Muscle layer of duodenum (tissue), 2 donors: Measurements from ENCODE around the gene LPCAT2.

Source experiments
- H3K27ac ChIP-seq: one replicate; pipeline ENCODE4 v1.7.0; 2013; ENCODE audit warnings: mild to moderate bottlenecking, low read length
- H3K27me3 ChIP-seq: one replicate; pipeline ENCODE4 v1.7.0; 2013; ENCODE audit warnings: low read depth, mild to moderate bottlenecking, control low read depth, low read length
- H3K36me3 ChIP-seq, 2 donors: one replicate each; pipeline ENCODE4 v1.7.0; 2013; ENCODE audit warnings: low read length in 2 of 2, control low read depth in 1 of 2, mild to moderate bottlenecking in 1 of 2; ENCODE audit not compliant: insufficient read depth in 2 of 2, control insufficient read depth in 1 of 2
- H3K4me1 ChIP-seq, 2 donors: one replicate each; pipeline ENCODE4 v1.7.0; 2013; ENCODE audit warnings: low read length in 2 of 2, mild to moderate bottlenecking in 2 of 2, control low read depth in 1 of 2, moderate library complexity in 1 of 2; ENCODE audit not compliant: insufficient read depth in 2 of 2, control insufficient read depth in 1 of 2
- H3K4me3 ChIP-seq, 2 donors: one replicate each; pipeline ENCODE4 v1.7.0; 2013; ENCODE audit warnings: low read length in 2 of 2, low read depth in 1 of 2, mild to moderate bottlenecking in 1 of 2
- H3K9me3 ChIP-seq, 2 donors: one replicate each; pipeline ENCODE4 v1.7.0; 2013; ENCODE audit warnings: low read length in 2 of 2, control low read depth in 1 of 2, mild to moderate bottlenecking in 1 of 2; ENCODE audit not compliant: control insufficient read depth in 1 of 2
- donor health status: healthy.

Gene LPCAT2

GRCh38 chr16:55482056-55482455, 26.8 kb upstream of the LPCAT2 start:
- Histone ChIP-seq H3K27ac (no peak overlapping the region), H3K27me3 (no peaks in the 10 kb centered on the region), H3K4me1 (peaks cover 0 to 28% of the 10 kb centered on the region in 2 donors), H3K9me3 (no peaks in the 10 kb centered on the region), H3K36me3 (peaks cover 19 to 23% of the 10 kb centered on the region in 2 donors), H3K4me3 (peak overlapping the region in 1 of 2 donors; percentile 22)

- Histone ChIP-seq H3K4me3 (no peak overlapping the region), H3K9me3 (no peaks in the 10 kb centered on the region), H3K36me3 (peaks cover 23 to 31% of the 10 kb centered on the region in 2 donors), H3K4me1 (peaks cover 0 to 13% of the 10 kb centered on the region in 2 donors), H3K27ac (peak overlapping the region; percentile 10), H3K27me3 (no peaks in the 10 kb centered on the region)
These were observed 21.6 kb upstream of the LPCAT2 start for GRCh38 chr16:55487048-55487803.

GRCh38 chr16:55488306-55488705, 20.6 kb upstream of the LPCAT2 start:
- Histone ChIP-seq H3K36me3 (peaks cover 17 to 23% of the 10 kb centered on the region in 2 donors), H3K27ac (no peak overlapping the region), H3K27me3 (no peaks in the 10 kb centered on the region), H3K9me3 (no peaks in the 10 kb centered on the region), H3K4me1 (peaks cover 0 to 7% of the 10 kb centered on the region in 2 donors), H3K4me3 (no peak overlapping the region)

- H3K27me3 ChIP-seq = no peaks in the 10 kb centered on the region
- no peaks in the 10 kb centered on the region for H3K9me3 ChIP-seq
- no peak overlapping the region for H3K4me3 ChIP-seq
- no peak overlapping the region for H3K27ac ChIP-seq
- peaks cover 0 to under 1% of the 10 kb centered on the region in 2 donors for H3K4me1 ChIP-seq
- H3K36me3 ChIP-seq = peaks cover 10 to 20% of the 10 kb centered on the region in 2 donors
These were observed 19.5 kb upstream of the LPCAT2 start for GRCh38 chr16:55489119-55489955.

- Histone ChIP-seq H3K4me3 (no peak overlapping the region), H3K27ac (no peak overlapping the region), H3K36me3 (peaks cover 6 to 17% of the 10 kb centered on the region in 2 donors), H3K9me3 (no peaks in the 10 kb centered on the region), H3K27me3 (no peaks in the 10 kb centered on the region), H3K4me1 (peaks cover 4 to 6% of the 10 kb centered on the region in 2 donors)
These were observed 19.0 kb upstream of the LPCAT2 start for GRCh38 chr16:55489956-55490265.

GRCh38 chr16:55490301-55490700, 18.6 kb upstream of the LPCAT2 start:
- Histone ChIP-seq H3K4me1 (peaks cover 8 to 10% of the 10 kb centered on the region in 2 donors), H3K27ac (no peak overlapping the region), H3K27me3 (no peaks in the 10 kb centered on the region), H3K4me3 (no peak overlapping the region), H3K9me3 (no peaks in the 10 kb centered on the region), H3K36me3 (peaks cover 2 to 13% of the 10 kb centered on the region in 2 donors)

GRCh38 chr16:55491691-55492090, 17.2 kb upstream of the LPCAT2 start:
- peaks cover 0 to 25% of the 10 kb centered on the region in 2 donors for H3K36me3 ChIP-seq
- H3K4me1 ChIP-seq = peaks cover 8 to 18% of the 10 kb centered on the region in 2 donors
- H3K27me3 ChIP-seq = no peaks in the 10 kb centered on the region
- H3K27ac ChIP-seq = no peak overlapping the region
- no peaks in the 10 kb centered on the region for H3K9me3 ChIP-seq
- H3K4me3 ChIP-seq = no peak overlapping the region

GRCh38 chr16:55492756-55493380, 16.0 kb upstream of the LPCAT2 start:
- H3K4me1 ChIP-seq = peaks cover 8 to 18% of the 10 kb centered on the region in 2 donors
- H3K27me3 ChIP-seq = no peaks in the 10 kb centered on the region
- H3K36me3 ChIP-seq = peaks cover 0 to 26% of the 10 kb centered on the region in 2 donors
- H3K4me3 ChIP-seq = no peak overlapping the region
- H3K9me3 ChIP-seq = no peaks in the 10 kb centered on the region
- no peak overlapping the region for H3K27ac ChIP-seq

- H3K9me3 ChIP-seq = no peaks in the 10 kb centered on the region
- no peaks in the 10 kb centered on the region for H3K27me3 ChIP-seq
- peaks cover 6 to 24% of the 10 kb centered on the region in 2 donors for H3K36me3 ChIP-seq
- no peak overlapping the region for H3K4me3 ChIP-seq
- H3K27ac ChIP-seq = no peak overlapping the region
- peaks cover 10 to 29% of the 10 kb centered on the region in 2 donors for H3K4me1 ChIP-seq
These were observed 13.9 kb upstream of the LPCAT2 start for GRCh38 chr16:55494994-55495421.

- Histone ChIP-seq H3K4me3 (no peak overlapping the region), H3K27ac (no peak overlapping the region), H3K4me1 (peaks cover 15 to 36% of the 10 kb centered on the region in 2 donors), H3K9me3 (no peaks in the 10 kb centered on the region), H3K36me3 (peaks cover 6 to 17% of the 10 kb centered on the region in 2 donors), H3K27me3 (no peaks in the 10 kb centered on the region)
These were observed 13.1 kb upstream of the LPCAT2 start for GRCh38 chr16:55495616-55496289.
